Thymus (tissue), 11 donors: ENCODE data around the gene ADAMTS9. TPM values are rescaled to one million over a fixed set of nuclear protein-coding genes. Genes with fewer than 3 reads are reported as not detected.

Experiments used
- DNase-seq, 9 donors: peaks; one replicate each; pipeline ENCODE4 v3.0.0-alpha.2; 2013; ENCODE audit warnings: low spot score in 9 of 9, low read depth in 6 of 9, missing footprints in 1 of 9
- H3K27ac ChIP-seq, 2 donors: one replicate each; pipeline ENCODE4 v1.5.1; 2013; ENCODE audit warnings: control low read depth in 1 of 2, low read depth in 1 of 2, low read length in 1 of 2, mild to moderate bottlenecking in 1 of 2, moderate library complexity in 1 of 2
- H3K27me3 ChIP-seq, 2 donors: one replicate each; pipeline ENCODE4 v1.5.1; 2013; ENCODE audit warnings: low read length in 1 of 2; ENCODE audit not compliant: control insufficient read depth in 2 of 2, insufficient read depth in 1 of 2
- H3K36me3 ChIP-seq, 2 donors: one replicate each; pipeline ENCODE4 v1.5.1; 2013; ENCODE audit warnings: low read length in 1 of 2, mild to moderate bottlenecking in 1 of 2, moderate library complexity in 1 of 2; ENCODE audit not compliant: control insufficient read depth in 2 of 2, insufficient read depth in 2 of 2
- H3K4me1 ChIP-seq, 2 donors: one replicate each; pipeline ENCODE4 v1.5.1; 2013; ENCODE audit warnings: low read length in 2 of 2; ENCODE audit not compliant: control insufficient read depth in 2 of 2, insufficient read depth in 2 of 2
- H3K4me3 ChIP-seq, 2 donors: one replicate each; pipeline ENCODE4 v1.5.1; 2013; ENCODE audit warnings: low read length in 2 of 2, control low read depth in 1 of 2, mild to moderate bottlenecking in 1 of 2
- H3K9me3 ChIP-seq, 2 donors: one replicate each; pipeline ENCODE4 v1.5.1; 2013; ENCODE audit warnings: low read length in 1 of 2, mild to moderate bottlenecking in 1 of 2; ENCODE audit not compliant: control insufficient read depth in 2 of 2, insufficient read depth in 1 of 2
- WGBS: extraction: QIAGEN DNeasy Blood & Tissue Kit; methylation state at CpG from one replicate; pipeline ENCODE4 v1.1.7; 2013; 5-methylcytosine and 5-hydroxymethylcytosine counted together
- polyA plus RNA-seq: library from polyadenylated mRNA; stranded (reverse); fragments of 200-250 nt; gene quantifications from one replicate; pipeline ENCODE4 v1.2.3, GENCODE V29; 2013
- total RNA-seq: library from RNA; stranded (reverse); fragments of 120-200 nt; gene quantifications from one replicate; pipeline ENCODE4 v1.2.4, GENCODE V29; 2013
- donor health status: healthy.

The ADAMTS9 gene
- total and polyA plus RNA-seq, 2 donors, result 3.7 to 8.0 TPM

- Histone ChIP-seq H3K27ac (no peak overlapping the region), H3K4me1 (no peaks in the 10 kb centered on the region), H3K36me3 (no peaks in the 10 kb centered on the region), H3K9me3 (no peaks in the 10 kb centered on the region), H3K4me3 (no peak overlapping the region), H3K27me3 (no peaks in the 10 kb centered on the region)
- 97% methylated on average over 9 of the region's 9 CpGs for WGBS
- DNase-seq, result no peak
These were observed 86.0 kb downstream of the ADAMTS9 start for GRCh38 chr3:64601824-64602223.

GRCh38 chr3:64600246-64600950, 87.4 kb downstream of the ADAMTS9 start:
- Histone ChIP-seq H3K36me3 (no peaks in the 10 kb centered on the region), H3K27me3 (no peaks in the 10 kb centered on the region), H3K9me3 (no peaks in the 10 kb centered on the region), H3K4me1 (no peaks in the 10 kb centered on the region), H3K4me3 (no peak overlapping the region), H3K27ac (no peak overlapping the region)
- 89% methylated on average over 9 of the region's 9 CpGs for WGBS
- no peak for DNase-seq

- Histone ChIP-seq H3K4me3 (no peak overlapping the region), H3K4me1 (no peaks in the 10 kb centered on the region), H3K27ac (no peak overlapping the region), H3K9me3 (no peaks in the 10 kb centered on the region), H3K36me3 (no peaks in the 10 kb centered on the region), H3K27me3 (no peaks in the 10 kb centered on the region)
- no peak for DNase-seq
- WGBS, result 87% methylated on average over 2 of the region's 2 CpGs
These were observed 88.1 kb downstream of the ADAMTS9 start for GRCh38 chr3:64599651-64600050.

GRCh38 chr3:64595253-64595694, 92.5 kb downstream of the ADAMTS9 start:
- H3K9me3 ChIP-seq, result no peaks in the 10 kb centered on the region
- no peak overlapping the region for H3K27ac ChIP-seq
- H3K4me1 ChIP-seq, result no peaks in the 10 kb centered on the region
- no peaks in the 10 kb centered on the region for H3K36me3 ChIP-seq
- no peak for DNase-seq
- no peak overlapping the region for H3K4me3 ChIP-seq
- no peaks in the 10 kb centered on the region for H3K27me3 ChIP-seq
- WGBS, result 89% methylated on average over 5 of the region's 5 CpGs

GRCh38 chr3:64594134-64594533, 93.7 kb downstream of the ADAMTS9 start:
- Histone ChIP-seq H3K27ac (no peak overlapping the region), H3K36me3 (no peaks in the 10 kb centered on the region), H3K4me3 (no peak overlapping the region), H3K4me1 (no peaks in the 10 kb centered on the region), H3K9me3 (no peaks in the 10 kb centered on the region), H3K27me3 (no peaks in the 10 kb centered on the region)
- no peak for DNase-seq
- WGBS, result 96% methylated on average over 9 of the region's 9 CpGs

- no peak overlapping the region for H3K4me3 ChIP-seq
- no peak for DNase-seq
- 94% methylated on average over 3 of the region's 3 CpGs for WGBS
These were observed 94.5 kb downstream of the ADAMTS9 start for GRCh38 chr3:64593350-64593749.

GRCh38 chr3:64591615-64592014, 96.2 kb downstream of the ADAMTS9 start:
- DNase-seq, result no peak
- no peaks in the 10 kb centered on the region for H3K9me3 ChIP-seq
- no peaks in the 10 kb centered on the region for H3K27me3 ChIP-seq
- no peaks in the 10 kb centered on the region for H3K4me1 ChIP-seq
- no peak overlapping the region for H3K27ac ChIP-seq
- 95% methylated on average over 1 of the region's 1 CpG for WGBS
- no peaks in the 10 kb centered on the region for H3K36me3 ChIP-seq
- no peak overlapping the region for H3K4me3 ChIP-seq

More at GRCh38 chr3:64593350-64593749, 94.5 kb downstream of the ADAMTS9 start:
- no peak overlapping the region for H3K27ac ChIP-seq
- H3K4me1 ChIP-seq, result no peaks in the 10 kb centered on the region
- H3K27me3 ChIP-seq, result no peaks in the 10 kb centered on the region
- no peaks in the 10 kb centered on the region for H3K9me3 ChIP-seq
- no peaks in the 10 kb centered on the region for H3K36me3 ChIP-seq

- Histone ChIP-seq H3K36me3 (no peaks in the 10 kb centered on the region), H3K9me3 (no peaks in the 10 kb centered on the region), H3K27ac (no peak overlapping the region), H3K27me3 (no peaks in the 10 kb centered on the region), H3K4me1 (no peaks in the 10 kb centered on the region), H3K4me3 (no peak overlapping the region)
- WGBS, result 94% methylated on average over 1 of the region's 1 CpG
- DNase-seq, result no peak
These were observed 99.4 kb downstream of the ADAMTS9 start for GRCh38 chr3:64588380-64588779.

- H3K36me3 ChIP-seq, result no peaks in the 10 kb centered on the region
- WGBS, result 78% methylated on average over 4 of the region's 4 CpGs
These were observed 100.8 kb downstream of the ADAMTS9 start for GRCh38 chr3:64586952-64587351.

More at GRCh38 chr3:64586952-64587351, 100.8 kb downstream of the ADAMTS9 start:
- Histone ChIP-seq H3K4me3 (no peak overlapping the region), H3K9me3 (no peaks in the 10 kb centered on the region), H3K27me3 (no peaks in the 10 kb centered on the region), H3K4me1 (no peaks in the 10 kb centered on the region), H3K27ac (no peak overlapping the region)
- no peak for DNase-seq
